Measurements from ENCODE around the gene SNX5. TPM values are rescaled to one million over a fixed set of nuclear protein-coding genes. Genes with fewer than 3 reads are reported as not detected.

Gene SNX5
- polyA plus RNA-seq, 1 experiment: 150 TPM

DNA sequence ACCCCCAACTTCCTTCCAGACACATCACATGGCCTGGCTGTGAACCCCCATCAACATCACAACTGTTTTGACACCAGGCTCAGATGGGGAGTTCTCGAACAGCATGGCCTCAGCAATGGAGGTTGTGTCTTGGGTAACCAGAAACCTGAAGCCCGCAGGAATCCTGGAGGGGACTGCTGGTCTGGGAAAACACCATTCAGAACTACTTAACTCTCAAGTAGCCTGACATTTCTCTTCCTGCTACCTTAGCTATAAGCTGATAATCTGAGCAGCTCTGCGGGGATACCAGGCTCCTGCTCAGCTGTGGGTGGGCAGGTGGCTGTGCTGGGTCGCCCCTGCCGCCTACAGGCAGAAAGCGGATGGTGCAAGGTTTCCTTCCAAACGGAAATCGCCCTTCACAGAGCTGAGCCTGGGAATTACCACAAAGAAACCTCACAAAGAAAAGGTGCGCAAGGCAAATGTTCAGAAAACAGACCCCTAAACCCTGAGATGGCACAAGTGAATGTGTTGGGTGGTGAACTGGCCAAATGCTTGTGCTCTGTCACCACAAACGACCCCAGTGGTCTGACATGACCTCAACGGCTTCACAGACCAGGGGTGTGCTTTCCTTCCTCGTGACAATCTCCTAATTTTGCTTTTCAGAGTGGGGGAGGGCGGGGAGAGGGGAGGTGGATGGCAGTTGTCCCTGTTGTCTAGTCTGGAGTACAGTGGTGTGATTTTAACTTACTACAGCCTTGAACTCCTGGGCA lies 29.5 kb downstream of the SNX5 start:
- CTCF ChIA-PET: interaction anchor here (0.5 to 3.9 kb wide), 32 partner anchors 10 to 434 kb away, joined by 3 to 23 read pairs (median 6); no protein-coding TSS in a partner anchor
- Histone ChIP-seq H3K4me3 (ENCODE audit: low read depth, low read length) (no peak overlapping the region), H3K27ac (ENCODE audit: low read depth, low read length) (peak overlapping the region; percentile 21), H3K27me3 (ENCODE audit: control insufficient read depth, insufficient read depth, low read length) (no peaks in the 10 kb centered on the region), H3K9me3 (ENCODE audit: control insufficient read depth, insufficient read depth, low read length) (no peaks in the 10 kb centered on the region)
- POLR2A ChIA-PET: interaction anchor here (0.6 to 3.2 kb wide), 12 partner anchors 11 to 307 kb away, joined by 3 to 29 read pairs (median 3); partner anchors contain the start of gene RRBP1
- no peak for DNase-seq (ENCODE audit: low read depth, low spot score)
- peak; percentile 98 for TF ChIP-seq CTCF (IDR thresholded peaks at IDR 0.05; ENCODE audit: low read depth, low read length)

GRCh38 chr20:17936761-17937732 lies 31.5 kb downstream of the SNX5 start:
- Histone ChIP-seq H3K4me3 (ENCODE audit: low read depth, low read length) (peak overlapping the region; percentile 37), H3K27me3 (ENCODE audit: control insufficient read depth, insufficient read depth, low read length) (no peaks in the 10 kb centered on the region), H3K9me3 (ENCODE audit: control insufficient read depth, insufficient read depth, low read length) (no peaks in the 10 kb centered on the region), H3K27ac (ENCODE audit: low read depth, low read length) (peak overlapping the region; percentile 96)
- POLR2A ChIA-PET: interaction anchor here (0.7 to 3.2 kb wide), 17 partner anchors 19 to 285 kb away, joined by 3 to 29 read pairs (median 5); partner anchors contain the start of genes RRBP1 and SNX5
- CTCF ChIA-PET: interaction anchor here (0.5 to 3.9 kb wide), 13 partner anchors 19 to 432 kb away, joined by 3 to 23 read pairs (median 4); no protein-coding TSS in a partner anchor
- no peak for TF ChIP-seq CTCF (IDR thresholded peaks at IDR 0.05; ENCODE audit: low read depth, low read length)
- peak; percentile 86 for DNase-seq (ENCODE audit: low read depth, low spot score)

- TF ChIP-seq CTCF (IDR thresholded peaks at IDR 0.05; ENCODE audit: low read depth, low read length): no peak
- no peaks in the 10 kb centered on the region for H3K27me3 ChIP-seq (ENCODE audit: control insufficient read depth, insufficient read depth, low read length)
- no peak for DNase-seq (ENCODE audit: low read depth, low spot score)
- ChIA-PET POLR2A (interaction anchor here (0.6 to 3.2 kb wide), 14 partner anchors 18 to 285 kb away, joined by 4 to 29 read pairs (median 5); partner anchors contain the start of genes RRBP1 and SNX5), CTCF (interaction anchor here (1.2 to 3.9 kb wide), 7 partner anchors 22 to 432 kb away, joined by 3 to 23 read pairs (median 7); partner anchors contain the start of gene RRBP1)
- H3K27ac ChIP-seq (ENCODE audit: low read depth, low read length): peak overlapping the region; percentile 96
- peak overlapping the region; percentile 37 for H3K4me3 ChIP-seq (ENCODE audit: low read depth, low read length)
- H3K9me3 ChIP-seq (ENCODE audit: control insufficient read depth, insufficient read depth, low read length): peaks cover 4% of the 10 kb centered on the region
These were observed 32.3 kb downstream of the SNX5 start for GRCh38 chr20:17936286-17936760.

DNA sequence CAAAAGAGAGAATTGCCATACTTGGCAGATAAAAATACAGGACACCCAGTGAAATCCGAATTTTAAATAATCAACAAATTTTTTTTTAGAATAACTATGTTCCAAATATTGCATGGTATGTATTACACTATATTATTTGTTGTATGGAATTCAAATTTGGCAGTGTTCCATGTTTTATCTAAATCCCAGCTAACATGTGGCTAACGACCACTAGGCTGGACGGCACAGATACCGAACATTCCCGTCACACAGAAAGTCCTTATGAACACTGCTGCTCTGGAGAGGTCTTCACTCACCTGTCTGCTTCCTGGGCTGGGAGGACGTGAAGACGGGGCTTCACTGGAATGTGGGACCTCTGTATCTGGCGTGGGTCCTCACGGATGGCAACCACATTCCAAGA lies 32.8 kb downstream of the SNX5 start:
- no peak for TF ChIP-seq CTCF (IDR thresholded peaks at IDR 0.05; ENCODE audit: low read depth, low read length)

More for the DNA sequence above, 32.8 kb downstream of the SNX5 start:
- Histone ChIP-seq H3K27ac (ENCODE audit: low read depth, low read length) (peak overlapping the region; percentile 96), H3K9me3 (ENCODE audit: control insufficient read depth, insufficient read depth, low read length) (peaks cover 7% of the 10 kb centered on the region), H3K4me3 (ENCODE audit: low read depth, low read length) (no peak overlapping the region), H3K27me3 (ENCODE audit: control insufficient read depth, insufficient read depth, low read length) (no peaks in the 10 kb centered on the region)
- no peak for DNase-seq (ENCODE audit: low read depth, low spot score)
- POLR2A ChIA-PET: interaction anchor here (0.6 kb wide), 1 partner anchor 20 kb away, joined by 4 read pairs; no protein-coding TSS in a partner anchor
- CTCF ChIA-PET: interaction anchor here (1.4 to 3.9 kb wide), 2 partner anchors 253 to 281 kb away, joined by 7 to 15 read pairs; partner anchors contain the start of gene RRBP1

Data from AG04450 (cell line).